Naive thymus-derived CD8-positive, alpha-beta T cell (primary cell): ENCODE results near the gene TMEM131. TPM values are rescaled to one million over a fixed set of nuclear protein-coding genes. Genes with fewer than 3 reads are reported as not detected.
"Not testable (repeated sequence)": the region's sequence is repeated elsewhere in the genome, so short reads cannot be mapped to it uniquely, and the experiment has no call there.

Source experiments
- ATAC-seq, 2 donors: fragments of 150-1000 bp; cut with Tn5 transposase in 1 of 2; sonication (Bioruptor Pico), chemical (Tn5 transposase) in 1 of 2; 1 replicate in 1 of 2; 2 replicates in 1 of 2; pipeline ENCODE4 v1.10.0; 2021; ENCODE audit warnings: mild to moderate bottlenecking in 2 of 2, moderate library complexity in 2 of 2
- POLR2A ChIA-PET: fragments of 350-600 bp; sonication (Branson Sonifier 250); formaldehyde crosslinking; loops from one replicate; lab custom pipeline; 2021; ENCODE audit warnings: antibody characterized with exemption; lab: Charles Lee
- DNase-seq, 10 donors: peaks; one replicate each; pipeline versions ENCODE4 v3.0.0 to v3.0.0-alpha.2; 2020 to 2022
- H3K27ac Mint-ChIP-seq, 10 donors: one replicate each; pipeline ENCODE4 v1.8.0; 2020 to 2022; ENCODE audit warnings: mild to moderate bottlenecking in 10 of 10, mixed read lengths in 10 of 10, moderate library complexity in 4 of 10, inconsistent platforms in 1 of 10
- H3K27me3 Mint-ChIP-seq, 5 donors: one replicate each; pipeline ENCODE4 v1.8.0; 2021 to 2022; ENCODE audit warnings: mixed read lengths in 5 of 5
- H3K36me3 Mint-ChIP-seq, 3 donors: one replicate each; pipeline ENCODE4 v1.8.0; 2020 to 2022; ENCODE audit warnings: mixed read lengths in 3 of 3, mild to moderate bottlenecking in 2 of 3, inconsistent platforms in 1 of 3
- H3K4me1 Mint-ChIP-seq, 4 donors: one replicate each; pipeline ENCODE4 v1.8.0; 2021 to 2022; ENCODE audit warnings: mixed read lengths in 4 of 4
- H3K4me3 Mint-ChIP-seq, 10 donors: one replicate each; pipeline ENCODE4 v1.8.0; 2020 to 2022; ENCODE audit warnings: mild to moderate bottlenecking in 10 of 10, mixed read lengths in 10 of 10, moderate library complexity in 6 of 10, inconsistent platforms in 1 of 10
- H3K9me3 Mint-ChIP-seq, 9 donors: one replicate each; pipeline ENCODE4 v1.8.0; 2020 to 2022; ENCODE audit warnings: mixed read lengths in 9 of 9, mild to moderate bottlenecking in 3 of 9, inconsistent platforms in 1 of 9, moderate library complexity in 1 of 9
- polyA plus RNA-seq, 3 donors: library from polyadenylated mRNA; unstranded; fragments of 300-500 nt; fragmentation: Illumina TruSeq; gene quantifications; one replicate each; pipeline ENCODE4 v1.2.3, GENCODE V29; 2021
- total RNA-seq, 8 experiments: library from RNA in 2 of 8; stranded (reverse) in 2 of 8; gene quantifications; one replicate each; pipeline ENCODE4 v1.2.3 and lab custom pipeline; 2021 to 2026

TMEM131 gene
- total and polyA plus RNA-seq, 5 experiments from 2014 or later = 11.4 to 61.4 (median 18.1) TPM

- Mint-ChIP-seq H3K27me3 (no peaks in the 10 kb centered on the region), H3K36me3 (peaks cover 5 to 52% (median 43%) of the 10 kb centered on the region in 3 donors), H3K4me3 (peak overlapping the region; percentile 88 to 99 (median 95)), H3K4me1 (peaks cover 69 to 98% (median 86%) of the 10 kb centered on the region in 4 donors), H3K9me3 (no peaks in the 10 kb centered on the region), H3K27ac (peak overlapping the region; percentile 93 to 100 (median 99))
- DNase-seq = peak in 1 of 10 donors; percentile 60
- ATAC-seq = no peak
- POLR2A ChIA-PET = interaction anchor here (1.1 to 12.8 kb wide), 4 partner anchors 13 to 52 kb away, joined by 3 to 159 read pairs (median 24); no protein-coding TSS in a partner anchor
Measured at GRCh38 chr2:97715951-97716694, 279.6 kb downstream of the TMEM131 start.

GRCh38 chr2:97714950-97715652 is 280.6 kb downstream of the TMEM131 start:
- Mint-ChIP-seq H3K4me3 (peak overlapping the region; percentile 88 to 99 (median 95)), H3K4me1 (peaks cover 65 to 98% (median 85%) of the 10 kb centered on the region in 4 donors), H3K9me3 (no peaks in the 10 kb centered on the region), H3K36me3 (peaks cover 5 to 42% (median 37%) of the 10 kb centered on the region in 3 donors), H3K27me3 (no peaks in the 10 kb centered on the region), H3K27ac (peak overlapping the region; percentile 93 to 100 (median 99))
- DNase-seq (peak in 1 of 10 donors; percentile 49), ATAC-seq (no peak)
- POLR2A ChIA-PET = interaction anchor here (1.7 to 12.8 kb wide), 6 partner anchors 11 to 69 kb away, joined by 3 to 159 read pairs (median 9); partner anchors contain the start of gene COX5B

- H3K27ac Mint-ChIP-seq = peak overlapping the region; percentile 93 to 100 (median 99)
- H3K4me3 Mint-ChIP-seq = peak overlapping the region; percentile 88 to 99 (median 95)
- ATAC-seq = no peak
- no peaks in the 10 kb centered on the region for H3K9me3 Mint-ChIP-seq
- POLR2A ChIA-PET = interaction anchor here (0.7 to 12.8 kb wide), 12 partner anchors 12 to 1307 kb away, joined by 3 to 159 read pairs (median 8); partner anchors contain the start of gene COX5B
- no peaks in the 10 kb centered on the region for H3K27me3 Mint-ChIP-seq
- DNase-seq = peak in 1 of 10 donors; percentile 61
- H3K4me1 Mint-ChIP-seq = peaks cover 64 to 96% (median 83%) of the 10 kb centered on the region in 4 donors
- H3K36me3 Mint-ChIP-seq = peaks cover 5 to 34% (median 34%) of the 10 kb centered on the region in 3 donors
Measured at GRCh38 chr2:97714084-97714949, 281.4 kb downstream of the TMEM131 start.

GRCh38 chr2:97713296-97714083 is 282.3 kb downstream of the TMEM131 start, which contains the start of gene ZAP70:
ZAP70 (plus strand) TSS chr2:97713576; CDS start chr2:97724037, 10,461 bp downstream.
- peak; percentile 73 to 84 for ATAC-seq

GRCh38 chr2:97712693-97713295 is 283.0 kb downstream of the TMEM131 start:
- peak overlapping the region; percentile 93 to 100 (median 99) for H3K27ac Mint-ChIP-seq
- peak; percentile 24 to 41 for ATAC-seq
- peaks cover 5 to 30% (median 27%) of the 10 kb centered on the region in 3 donors for H3K36me3 Mint-ChIP-seq
- no peaks in the 10 kb centered on the region for H3K9me3 Mint-ChIP-seq
- POLR2A ChIA-PET = interaction anchor here (0.6 to 12.8 kb wide), 12 partner anchors 13 to 733 kb away, joined by 3 to 159 read pairs (median 9); partner anchors contain the start of genes ANKRD36B and COX5B
- H3K4me1 Mint-ChIP-seq = peaks cover 53 to 81% (median 71%) of the 10 kb centered on the region in 4 donors
- no peaks in the 10 kb centered on the region for H3K27me3 Mint-ChIP-seq
- peak overlapping the region; percentile 88 to 99 (median 95) for H3K4me3 Mint-ChIP-seq
- peak in 4 of 10 donors; percentile 41 to 70 (median 66) for DNase-seq

More at GRCh38 chr2:97713296-97714083, 282.3 kb downstream of the TMEM131 start, which contains the start of gene ZAP70:
- POLR2A ChIA-PET = interaction anchor here (0.6 to 12.8 kb wide), 13 partner anchors 13 to 1306 kb away, joined by 3 to 159 read pairs (median 6); partner anchors contain the start of gene COX5B
- DNase-seq = peak; percentile 61 to 87 (median 74)
- Mint-ChIP-seq H3K27me3 (no peaks in the 10 kb centered on the region), H3K4me3 (peak within 1 kb of the TSS; percentile 88 to 99 (median 95)), H3K9me3 (no peaks in the 10 kb centered on the region), H3K36me3 (peaks cover 5 to 33% (median 27%) of the 10 kb centered on the region in 3 donors), H3K27ac (peak within 1 kb of the TSS; percentile 93 to 100 (median 99)), H3K4me1 (peaks cover 56 to 88% (median 76%) of the 10 kb centered on the region in 4 donors)

GRCh38 chr2:97712175-97712574 is 283.6 kb downstream of the TMEM131 start:
- H3K4me3 Mint-ChIP-seq = peak overlapping the region; percentile 41 to 99 (median 82)
- H3K4me1 Mint-ChIP-seq = peaks cover 48 to 74% (median 65%) of the 10 kb centered on the region in 4 donors
- POLR2A ChIA-PET = interaction anchor here (1.0 to 12.8 kb wide), 6 partner anchors 13 to 122 kb away, joined by 3 to 159 read pairs (median 10); partner anchors contain the start of gene ANKRD36B
- not testable (repeated sequence) for ATAC-seq, H3K27me3 Mint-ChIP-seq, DNase-seq, H3K9me3 Mint-ChIP-seq
- peaks cover 5 to 29% (median 27%) of the 10 kb centered on the region in 3 donors for H3K36me3 Mint-ChIP-seq
- peak overlapping the region; percentile 82 to 100 (median 98) for H3K27ac Mint-ChIP-seq

GRCh38 chr2:97711394-97711711 is 284.4 kb downstream of the TMEM131 start:
- DNase-seq = no peak
- Mint-ChIP-seq H3K27me3 (no peaks in the 10 kb centered on the region), H3K27ac (peak overlapping the region in 9 of 10 donors; percentile 71 to 100 (median 93)), H3K9me3 (no peaks in the 10 kb centered on the region), H3K4me3 (peak overlapping the region in 8 of 10 donors; percentile 23 to 97 (median 66)), H3K36me3 (peaks cover 3 to 24% (median 20%) of the 10 kb centered on the region in 3 donors), H3K4me1 (peaks cover 42 to 66% (median 57%) of the 10 kb centered on the region in 4 donors)
- no peak for ATAC-seq
- POLR2A ChIA-PET = interaction anchor here (2.8 to 12.8 kb wide), 2 partner anchors 30 to 121 kb away, joined by 10 to 159 read pairs; partner anchors contain the start of gene ANKRD36B

- H3K4me3 Mint-ChIP-seq = no peak overlapping the region
- no peaks in the 10 kb centered on the region for H3K27me3 Mint-ChIP-seq
- DNase-seq (peak in 1 of 10 donors; percentile 13), ATAC-seq (no peak)
- peaks cover 22 to 42% (median 38%) of the 10 kb centered on the region in 4 donors for H3K4me1 Mint-ChIP-seq
- POLR2A ChIA-PET = interaction anchor here (1.5 to 12.8 kb wide), 2 partner anchors 18 to 32 kb away, joined by 3 to 159 read pairs; no protein-coding TSS in a partner anchor
- H3K9me3 Mint-ChIP-seq = no peaks in the 10 kb centered on the region
- H3K36me3 Mint-ChIP-seq = peaks cover 0 to 2% (median 2%) of the 10 kb centered on the region in 3 donors
- no peak overlapping the region for H3K27ac Mint-ChIP-seq
Measured at GRCh38 chr2:97708608-97709007, 287.1 kb downstream of the TMEM131 start.

GRCh38 chr2:97708048-97708380 is 287.7 kb downstream of the TMEM131 start:
- peaks cover 17 to 38% (median 32%) of the 10 kb centered on the region in 4 donors for H3K4me1 Mint-ChIP-seq
- H3K9me3 Mint-ChIP-seq = no peaks in the 10 kb centered on the region
- DNase-seq (peak in 1 of 10 donors; percentile 49), ATAC-seq (no peak)
- no peaks in the 10 kb centered on the region for H3K27me3 Mint-ChIP-seq
- H3K27ac Mint-ChIP-seq = no peak overlapping the region
- POLR2A ChIA-PET = interaction anchor here (1.5 to 12.8 kb wide), 2 partner anchors 19 to 33 kb away, joined by 3 to 159 read pairs; no protein-coding TSS in a partner anchor
- H3K4me3 Mint-ChIP-seq = no peak overlapping the region
- no peaks in the 10 kb centered on the region for H3K36me3 Mint-ChIP-seq

GRCh38 chr2:97707362-97708047 is 288.2 kb downstream of the TMEM131 start:
- Mint-ChIP-seq H3K27ac (no peak overlapping the region), H3K4me1 (peaks cover 16 to 33% (median 28%) of the 10 kb centered on the region in 4 donors), H3K9me3 (no peaks in the 10 kb centered on the region), H3K4me3 (no peak overlapping the region), H3K27me3 (no peaks in the 10 kb centered on the region), H3K36me3 (no peaks in the 10 kb centered on the region)
- POLR2A ChIA-PET = interaction anchor here (1.5 to 12.8 kb wide), 2 partner anchors 19 to 34 kb away, joined by 3 to 159 read pairs; no protein-coding TSS in a partner anchor
- DNase-seq (peak in 1 of 10 donors; percentile 45), ATAC-seq (no peak)
